Pons (tissue), 1 donor: Measurements from ENCODE around the gene SIK1.
"Not testable (repeated sequence)": the region's sequence is repeated elsewhere in the genome, so short reads cannot be mapped to it uniquely, and the experiment has no call there.

Experiments
- DNase-seq: peaks from one replicate; pipeline ENCODE4 v3.0.0-alpha.2; 2016; ENCODE audit warnings: low spot score

SIK1 gene

DNA sequence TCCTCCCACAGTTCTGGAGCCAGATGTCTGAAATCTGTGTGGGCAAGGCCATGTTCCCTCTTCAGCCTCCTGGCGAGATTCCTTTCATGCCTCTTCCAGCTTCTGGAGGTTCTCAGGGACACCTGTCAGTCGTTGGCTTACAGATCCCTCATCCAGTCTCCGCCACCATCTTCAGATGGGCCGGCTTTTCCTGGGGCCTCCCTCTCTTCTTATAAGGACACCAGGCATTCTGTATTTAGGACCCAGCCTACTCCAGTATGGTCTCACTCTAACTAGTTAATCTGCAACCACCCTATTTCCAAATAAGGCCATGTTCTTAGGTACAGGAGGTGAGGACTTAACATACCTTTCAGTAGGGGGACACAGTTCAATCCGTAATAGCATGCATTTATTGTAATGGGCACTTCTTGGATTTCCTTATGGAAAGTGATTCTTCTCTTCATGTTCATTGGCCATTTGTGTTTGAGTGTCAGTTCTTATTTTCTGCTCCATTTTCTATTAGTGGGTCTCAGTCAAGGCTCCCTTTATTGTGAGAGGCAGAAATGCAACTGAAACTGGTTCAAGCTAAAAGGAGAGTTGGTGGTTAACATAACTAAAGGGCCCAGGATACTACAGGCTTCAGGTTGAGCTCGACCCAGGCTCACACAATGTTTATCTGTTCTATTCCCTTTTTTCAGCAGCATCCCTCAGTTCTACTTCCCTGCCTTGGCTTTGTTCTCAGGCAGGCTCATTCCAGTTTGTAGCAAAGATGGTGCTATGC lies 12.6 kb upstream of the SIK1 start:
- not testable (repeated sequence) for DNase-seq

DNA sequence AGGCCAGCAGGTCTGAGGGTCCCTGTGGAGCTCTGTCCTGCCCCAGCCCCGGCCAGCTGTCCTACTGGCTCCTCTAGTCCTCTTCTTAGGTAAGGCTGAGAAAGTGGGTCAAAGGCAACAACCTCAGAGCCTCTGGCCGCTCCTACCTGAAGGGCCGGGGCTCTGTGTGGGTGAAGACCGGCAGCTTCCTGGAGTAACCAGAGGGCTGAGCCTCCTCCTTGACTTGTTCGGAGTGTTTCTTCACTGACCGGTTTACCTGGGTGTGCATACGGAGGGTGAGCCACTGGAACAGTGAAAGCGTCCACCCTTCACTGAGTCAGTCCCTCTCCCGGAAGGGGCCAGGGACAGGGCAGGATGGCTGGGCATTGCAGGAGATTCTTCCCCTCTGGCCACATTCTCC lies 9.3 kb upstream of the SIK1 start:
- DNase-seq, result not testable (repeated sequence)

DNA sequence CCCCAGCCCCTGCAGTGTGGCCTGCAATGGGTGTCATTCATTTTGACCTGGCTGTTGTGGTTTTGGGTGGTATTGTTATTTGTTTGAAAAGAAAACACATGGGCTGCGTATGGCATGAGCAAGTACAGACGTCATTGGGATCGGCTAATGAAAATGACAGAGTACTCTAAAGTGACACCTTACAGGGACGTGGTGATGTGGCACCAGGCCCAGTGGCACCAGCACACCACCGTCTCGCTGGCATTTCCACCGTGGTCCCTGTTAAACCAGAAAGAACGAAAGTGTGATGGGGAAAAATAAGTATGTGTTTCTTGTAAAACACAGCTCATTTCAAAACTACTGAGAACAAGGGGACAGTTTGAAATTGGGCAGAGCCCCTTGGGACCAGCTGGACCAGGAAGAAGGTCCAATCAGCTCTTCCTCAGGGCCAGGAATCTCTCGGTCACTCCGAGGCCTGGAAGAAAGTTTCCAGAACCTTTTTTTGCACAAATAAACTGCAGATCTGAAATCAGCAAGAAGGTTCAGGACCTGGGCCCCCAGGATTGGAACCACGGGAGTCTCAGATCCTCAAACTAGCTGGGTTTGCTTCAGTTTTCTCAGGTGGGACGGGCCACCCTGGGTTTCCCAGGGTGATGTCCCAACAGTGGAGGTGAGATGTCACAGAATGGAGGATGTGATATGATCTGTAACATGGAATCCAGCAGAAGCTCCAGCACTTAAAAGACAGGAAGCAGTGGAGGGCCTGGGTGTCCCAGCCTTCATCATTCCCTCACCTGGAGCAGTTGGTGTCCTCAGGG lies 6.6 kb upstream of the SIK1 start:
- DNase-seq, result not testable (repeated sequence)

DNA sequence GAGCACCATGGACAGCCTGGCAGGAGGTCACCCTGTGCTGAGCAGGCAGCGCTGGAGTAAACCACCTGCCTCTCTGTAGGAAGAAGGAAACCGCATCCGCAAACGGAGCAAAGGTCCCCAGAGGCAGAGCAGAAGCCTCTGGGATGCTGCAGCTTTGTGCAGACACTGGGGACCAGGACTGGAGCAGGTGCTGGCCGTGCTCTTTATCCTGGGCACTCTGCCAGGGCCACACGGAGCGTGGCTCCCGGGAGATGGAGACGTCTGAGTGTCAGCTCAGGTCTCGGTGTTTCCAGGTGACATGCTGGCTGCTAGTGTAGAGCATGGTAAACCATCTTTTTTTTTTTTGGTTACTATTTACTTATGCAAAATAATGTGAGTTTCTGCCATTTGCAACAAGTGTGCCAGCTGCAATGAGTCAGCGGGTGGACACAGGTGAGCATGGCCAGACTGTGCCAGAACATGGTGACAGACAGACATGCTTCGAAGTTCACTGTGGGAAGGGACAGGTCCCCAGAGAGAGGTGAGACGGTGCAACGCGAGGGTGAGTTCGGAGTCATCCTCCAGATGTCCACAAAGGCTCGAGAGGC lies 4.0 kb upstream of the SIK1 start:
- DNase-seq, result not testable (repeated sequence)

- DNase-seq, result not testable (repeated sequence)
Observed at GRCh38 chr21:43428964-43429363, 2.0 kb upstream of the SIK1 start.

GRCh38 chr21:43427242-43427559 lies 270 bp upstream of the SIK1 start:
- not testable (repeated sequence) for DNase-seq

- DNase-seq, result not testable (repeated sequence)
Observed at GRCh38 chr21:43426004-43426403, 927 bp downstream of the SIK1 start.

GRCh38 chr21:43419475-43419874 lies 7.5 kb downstream of the SIK1 start:
- not testable (repeated sequence) for DNase-seq

- not testable (repeated sequence) for DNase-seq
Observed at GRCh38 chr21:43414576-43414975, 12.4 kb downstream of the SIK1 start.

- DNase-seq, result not testable (repeated sequence)
Observed at GRCh38 chr21:43412020-43412788, 14.7 kb downstream of the SIK1 start.

DNA sequence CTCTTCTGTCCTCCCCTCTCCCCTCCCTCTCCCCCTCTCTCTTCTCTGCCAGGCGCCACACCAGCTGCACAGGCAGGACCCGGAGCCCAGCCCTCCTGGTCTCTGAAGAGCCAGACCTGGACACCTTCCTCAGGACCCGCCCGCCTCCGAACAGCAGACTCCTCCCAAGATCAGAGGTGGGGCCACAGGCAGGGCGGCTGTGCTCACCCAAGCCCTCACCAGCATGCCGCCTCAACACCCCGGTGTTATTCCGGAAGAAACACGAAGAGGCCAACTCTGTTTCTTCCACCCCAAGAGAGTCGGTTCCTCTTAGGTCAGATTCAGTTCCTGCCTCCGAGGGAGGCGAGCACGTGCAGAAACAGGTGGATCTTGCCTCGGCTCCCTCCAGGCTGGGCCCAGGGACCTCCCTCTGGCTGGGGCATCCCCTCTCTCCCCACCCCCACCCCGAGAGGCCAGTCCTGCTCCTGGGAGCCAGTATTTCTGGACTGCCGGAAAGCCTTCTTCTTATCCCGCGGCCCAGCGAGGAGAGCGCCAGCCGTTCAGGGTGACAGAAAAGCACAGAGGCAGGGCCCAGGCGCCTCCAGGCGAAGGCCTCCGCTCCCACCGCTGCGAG lies 16.4 kb downstream of the SIK1 start:
- not testable (repeated sequence) for DNase-seq

DNA sequence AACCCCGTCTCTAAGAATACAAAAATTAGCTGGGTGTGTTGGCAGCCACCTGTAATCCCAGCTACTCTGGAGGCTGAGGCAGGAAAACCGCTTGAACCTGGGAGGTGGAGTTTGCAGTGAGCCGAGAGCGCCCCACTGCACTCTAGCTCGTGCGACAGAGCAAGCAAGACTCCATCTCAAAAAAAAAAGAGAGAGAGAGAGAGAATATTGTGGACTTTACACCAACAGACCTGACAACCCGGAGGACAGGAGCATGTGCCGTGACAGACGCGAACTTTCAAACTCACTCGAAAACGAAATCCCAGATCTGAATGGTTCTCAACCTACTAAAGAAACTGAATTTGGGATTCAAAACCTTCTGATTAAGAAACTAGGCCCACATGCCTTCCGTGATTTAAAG lies 19.8 kb downstream of the SIK1 start:
- not testable (repeated sequence) for DNase-seq

DNA sequence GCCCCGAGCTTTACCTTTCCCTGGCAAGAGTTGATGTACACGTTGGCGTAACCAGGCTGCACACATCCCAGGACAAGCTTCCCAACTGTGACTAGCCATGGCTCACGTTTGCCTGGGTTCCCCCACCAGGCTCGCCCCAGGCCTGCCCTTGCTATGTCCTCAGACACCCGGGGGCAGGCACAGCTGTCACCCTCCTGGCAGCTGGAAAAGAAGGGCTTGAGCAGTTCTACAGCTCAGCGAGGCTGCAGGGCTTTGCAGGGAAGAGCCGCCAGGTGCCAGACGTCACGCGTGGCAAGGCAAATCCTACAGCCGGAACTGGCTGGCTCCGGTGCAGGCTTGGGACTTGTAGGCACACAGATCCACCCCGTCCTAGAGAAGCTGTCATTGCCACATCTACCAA lies 22.5 kb downstream of the SIK1 start:
- not testable (repeated sequence) for DNase-seq

GRCh38 chr21:43403651-43404430 lies 23.1 kb downstream of the SIK1 start:
- not testable (repeated sequence) for DNase-seq

- DNase-seq, result not testable (repeated sequence)
Observed at GRCh38 chr21:43401125-43401524, 25.8 kb downstream of the SIK1 start.

GRCh38 chr21:43399595-43400015 lies 27.3 kb downstream of the SIK1 start:
- not testable (repeated sequence) for DNase-seq

DNA sequence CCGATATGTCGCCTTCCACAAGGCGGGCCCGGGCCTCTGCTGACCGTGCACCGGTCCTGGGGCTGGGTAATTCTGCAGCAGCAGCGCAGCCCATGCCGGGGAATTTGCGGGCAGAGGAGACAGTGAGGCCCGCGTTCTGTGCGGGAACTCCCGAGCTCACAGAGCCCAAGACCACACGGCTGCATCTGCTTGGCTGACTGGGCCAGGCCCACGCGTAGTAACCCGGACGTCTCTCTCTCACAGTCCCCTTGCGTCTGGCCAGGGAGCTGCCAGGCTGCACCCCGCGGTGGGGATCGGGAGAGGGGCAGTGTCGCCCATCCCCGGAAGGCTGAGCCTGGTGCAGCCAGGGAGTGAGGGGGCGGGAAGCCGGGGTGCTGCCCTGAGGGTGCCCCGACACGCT lies 27.8 kb downstream of the SIK1 start:
- not testable (repeated sequence) for DNase-seq

- not testable (repeated sequence) for DNase-seq
Observed at GRCh38 chr21:43398533-43398932, 28.4 kb downstream of the SIK1 start.

- DNase-seq, result not testable (repeated sequence)
Observed at GRCh38 chr21:43398000-43398399, 28.9 kb downstream of the SIK1 start.

- DNase-seq, result not testable (repeated sequence)
Observed at GRCh38 chr21:43397439-43397808, 29.5 kb downstream of the SIK1 start.
